Right lobe of liver (tissue), 4 donors: ENCODE results near the gene KCNQ1OT1.

Source experiments
- CTCF ChIP-seq, 4 donors: fragments of 200-600 bp in 3 of 4; fragments of 450-650 bp in 1 of 4; IDR thresholded peaks; one replicate each; pipeline versions ENCODE4 v1.5.1 to v1.8.0; 2016 to 2022; ENCODE audit warnings: antibody characterized with exemption in 4 of 4, mild to moderate bottlenecking in 2 of 4
- POLR2A ChIP-seq: fragments of 450-650 bp; IDR thresholded peaks from one replicate; pipeline ENCODE4 v1.6.1; 2017; ENCODE audit warnings: antibody characterized with exemption, mild to moderate bottlenecking
- donor health status: DM: no; HTN: no; CAD: no.
- donor health status: DM: no; HTN: no; CAD: no.
- donor health status: DM: no; HTN: yes; CAD: no.

- TF ChIP-seq CTCF (IDR thresholded peaks at IDR 0.05): no peak
- no peak for TF ChIP-seq POLR2A
Observed at GRCh38 chr11:2577991-2578928, 121.5 kb downstream of the KCNQ1OT1 start.
